Esophagus muscularis mucosa (tissue), 4 donors: ENCODE measurements around the gene IGSF21. TPM values are rescaled to one million over a fixed set of nuclear protein-coding genes. Genes with fewer than 3 reads are reported as not detected.

Experiments used
- DNase-seq: peaks from one replicate; pipeline ENCODE4 v3.0.0-alpha.2; 2017; ENCODE audit errors: extremely low spot score
- H3K27ac ChIP-seq, 4 donors: fragments of 200-600 bp; sonication (generic); replicated peaks in 1 of 4; 1 replicate in 3 of 4; 2 replicates in 1 of 4; pipeline ENCODE4 v1.5.1; 2016 to 2019; ENCODE audit warnings: mild to moderate bottlenecking in 1 of 4
- H3K27me3 ChIP-seq, 4 donors: fragments of 200-600 bp; sonication (generic); one replicate each; pipeline versions ENCODE4 v1.5.1 to v1.6.0; 2016 to 2019
- H3K36me3 ChIP-seq, 4 donors: fragments of 200-600 bp; sonication (generic); one replicate each; pipeline ENCODE4 v1.5.1; 2016 to 2019
- H3K4me1 ChIP-seq, 4 donors: fragments of 200-600 bp; sonication (generic); one replicate each; pipeline ENCODE4 v1.5.1; 2016 to 2019
- H3K4me3 ChIP-seq, 4 donors: fragments of 200-600 bp; sonication (generic); 1 replicate in 2 of 4; 2 replicates in 2 of 4; pipeline ENCODE4 v1.5.1; 2016 to 2019; ENCODE audit warnings: mild to moderate bottlenecking in 4 of 4, moderate library complexity in 1 of 4
- H3K9me3 ChIP-seq, 4 donors: fragments of 200-600 bp; sonication (generic); 1 replicate in 3 of 4; 2 replicates in 1 of 4; pipeline ENCODE4 v1.5.1; 2016 to 2019
- CTCF ChIP-seq, 3 experiments: fragments of 200-600 bp in 2 of 3; fragments of 450-650 bp in 1 of 3; sonication (generic) in 2 of 3; IDR thresholded peaks; one replicate each; pipeline ENCODE4 v1.5.1; 2017 to 2019; ENCODE audit warnings: antibody characterized with exemption in 3 of 3, mild to moderate bottlenecking in 2 of 3, moderate library complexity in 1 of 3
- EP300 ChIP-seq: sonication (generic); formaldehyde crosslinking; IDR thresholded peaks from one replicate; pipeline ENCODE4 v1.6.1; 2017; ENCODE audit warnings: antibody characterized with exemption
- POLR2A ChIP-seq: fragments of 450-650 bp; IDR thresholded peaks from one replicate; pipeline ENCODE4 v1.6.1; 2017; ENCODE audit warnings: antibody characterized with exemption, moderate library complexity, mild to moderate bottlenecking, low read depth
- POLR2AphosphoS5 ChIP-seq, 2 donors: sonication (generic); formaldehyde crosslinking; IDR thresholded peaks; one replicate each; pipeline ENCODE4 v1.6.1; 2017; ENCODE audit warnings: antibody characterized with exemption in 2 of 2
- WGBS: methylation state at CpG from one replicate; pipeline ENCODE4 v1.1.5; 2018; 5-methylcytosine and 5-hydroxymethylcytosine counted together
- intact Hi-C: fragments of 100-400 bp; cut with DNase I; formaldehyde crosslinking; loops from one replicate; pipeline ENCODE4 v1.15.1; 2023
- total RNA-seq, 4 donors: library from RNA; depleted of rRNA; stranded (reverse); fragments of >200 nt; gene quantifications; one replicate each; pipeline versions ENCODE4 v1.1.0 to v1.2.1, GENCODE V29; 2016

The IGSF21 gene
- total RNA-seq, 4 donors from 2014 or later = 1.1 to 2.7 (median 1.2) TPM

- Histone ChIP-seq H3K36me3 (no peaks in the 10 kb centered on the region), H3K4me1 (no peaks in the 10 kb centered on the region), H3K27me3 (peaks cover 0 to 84% (median 0%) of the 10 kb centered on the region in 4 donors), H3K4me3 (no peak overlapping the region), H3K27ac (no peak overlapping the region), H3K9me3 (no peaks in the 10 kb centered on the region)
- TF ChIP-seq POLR2A (no peak), CTCF (IDR thresholded peaks at IDR 0.05) (no peak), POLR2AphosphoS5 (IDR thresholded peaks at IDR 0.05) (no peak), EP300 (no peak)
- DNase-seq = no peak
- 52% methylated on average over 4 of the region's 4 CpGs for WGBS
- intact Hi-C loops = no loop called here
Observed at GRCh38 chr1:18128298-18128697, 20.7 kb downstream of the IGSF21 start.

GRCh38 chr1:18130356-18130755 lies 22.8 kb downstream of the IGSF21 start:
- no peaks in the 10 kb centered on the region for H3K36me3 ChIP-seq
- no peak overlapping the region for H3K27ac ChIP-seq
- H3K9me3 ChIP-seq = no peaks in the 10 kb centered on the region
- WGBS = 76% methylated on average over 3 of the region's 3 CpGs
- H3K4me3 ChIP-seq = no peak overlapping the region
- TF ChIP-seq POLR2AphosphoS5 (IDR thresholded peaks at IDR 0.05) (no peak), POLR2A (no peak), EP300 (no peak), CTCF (IDR thresholded peaks at IDR 0.05) (no peak)
- no peaks in the 10 kb centered on the region for H3K4me1 ChIP-seq
- intact Hi-C loops = no loop called here
- no peak for DNase-seq
- peaks cover 0 to 85% (median 0%) of the 10 kb centered on the region in 4 donors for H3K27me3 ChIP-seq

- TF ChIP-seq POLR2AphosphoS5 (IDR thresholded peaks at IDR 0.05) (no peak), EP300 (no peak), POLR2A (no peak), CTCF (IDR thresholded peaks at IDR 0.05) (no peak)
- Histone ChIP-seq H3K4me3 (no peak overlapping the region), H3K36me3 (no peaks in the 10 kb centered on the region), H3K27ac (no peak overlapping the region), H3K9me3 (no peaks in the 10 kb centered on the region), H3K27me3 (peaks cover 0 to 74% (median 0%) of the 10 kb centered on the region in 4 donors), H3K4me1 (no peaks in the 10 kb centered on the region)
- no peak for DNase-seq
- 71% methylated on average over 2 of the region's 2 CpGs for WGBS
- intact Hi-C loops = no loop called here
Observed at GRCh38 chr1:18132022-18132710, 24.6 kb downstream of the IGSF21 start.

- no peak for TF ChIP-seq EP300
- intact Hi-C loops = no loop called here
- Histone ChIP-seq H3K27ac (no peak overlapping the region), H3K4me3 (no peak overlapping the region), H3K4me1 (no peaks in the 10 kb centered on the region), H3K27me3 (peaks cover 0 to 75% (median 0%) of the 10 kb centered on the region in 4 donors), H3K36me3 (no peaks in the 10 kb centered on the region), H3K9me3 (no peaks in the 10 kb centered on the region)
- no peak for DNase-seq
- WGBS = 61% methylated on average over 16 of the region's 16 CpGs
Observed at GRCh38 chr1:18132711-18133541, 25.3 kb downstream of the IGSF21 start.

- H3K27ac ChIP-seq = no peak overlapping the region
- H3K4me3 ChIP-seq = no peak overlapping the region
- H3K4me1 ChIP-seq = no peaks in the 10 kb centered on the region
- 72% methylated on average over 6 of the region's 6 CpGs for WGBS
- H3K36me3 ChIP-seq = no peaks in the 10 kb centered on the region
- intact Hi-C loops = no loop called here
- H3K9me3 ChIP-seq = no peaks in the 10 kb centered on the region
- peaks cover 0 to 75% (median 0%) of the 10 kb centered on the region in 4 donors for H3K27me3 ChIP-seq
- no peak for TF ChIP-seq CTCF (IDR thresholded peaks at IDR 0.05)
- no peak for DNase-seq
Observed at GRCh38 chr1:18134324-18135046, 26.9 kb downstream of the IGSF21 start.
